ENCODE results near the gene INAVA.

The INAVA gene

GRCh38 chr1:200869376-200869752 lies 25.3 kb upstream of the INAVA start:
- TF ChIP-seq CTCF (IDR thresholded peaks at IDR 0.05) (no peak), ZFX (IDR thresholded peaks at IDR 0.05; ENCODE audit: borderline replicate concordance) (no peak)
- H3K27ac ChIP-seq: no peak overlapping the region

GRCh38 chr1:200869753-200870391 lies 24.8 kb upstream of the INAVA start:
- H3K27ac ChIP-seq: no peak overlapping the region
- TF ChIP-seq ZFX (IDR thresholded peaks at IDR 0.05; ENCODE audit: borderline replicate concordance): no peak
- no peak for TF ChIP-seq CTCF (IDR thresholded peaks at IDR 0.05)

GRCh38 chr1:200872446-200873115 lies 22.1 kb upstream of the INAVA start, which contains the start of gene GPR25:
GPR25 (plus strand) TSS chr1:200872981; CDS start chr1:200873038, 57 bp downstream.
- TF ChIP-seq ZFX (IDR thresholded peaks at IDR 0.05; ENCODE audit: borderline replicate concordance) (no peak), CTCF (IDR thresholded peaks at IDR 0.05) (no peak)
- no peak within 1 kb of the TSS for H3K27ac ChIP-seq

GRCh38 chr1:200873116-200873670 lies 21.5 kb upstream of the INAVA start:
- TF ChIP-seq CTCF (IDR thresholded peaks at IDR 0.05): peak; percentile 15; the same call in 1 of the 2 replicates
- TF ChIP-seq ZFX (IDR thresholded peaks at IDR 0.05; ENCODE audit: borderline replicate concordance): no peak
- no peak overlapping the region for H3K27ac ChIP-seq

GRCh38 chr1:200873671-200874397 lies 20.9 kb upstream of the INAVA start:
- TF ChIP-seq CTCF (IDR thresholded peaks at IDR 0.05): no peak
- no peak for TF ChIP-seq ZFX (IDR thresholded peaks at IDR 0.05; ENCODE audit: borderline replicate concordance)
- H3K27ac ChIP-seq: no peak overlapping the region

DNA sequence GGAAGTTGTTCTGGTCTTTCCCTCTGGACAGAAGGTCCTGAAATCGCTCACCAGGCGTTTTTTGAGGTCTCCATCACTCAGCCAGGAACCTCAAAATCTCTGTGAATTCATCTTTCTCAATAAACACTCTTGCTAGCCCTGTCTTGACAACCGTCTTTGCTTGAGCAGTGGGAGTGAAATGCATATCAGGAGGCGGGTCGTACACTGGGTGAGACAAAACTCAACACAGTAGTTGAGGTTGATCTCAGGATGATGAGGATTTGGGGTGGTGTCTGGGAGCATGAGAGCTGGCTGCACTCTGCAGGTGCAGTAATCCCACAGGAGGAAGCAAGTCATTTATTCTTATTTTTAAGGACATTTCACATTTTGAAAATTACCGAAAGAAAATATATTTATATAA lies 20.0 kb upstream of the INAVA start:
- TF ChIP-seq ZFX (IDR thresholded peaks at IDR 0.05; ENCODE audit: borderline replicate concordance) (no peak), CTCF (IDR thresholded peaks at IDR 0.05) (no peak)
- no peak overlapping the region for H3K27ac ChIP-seq
